ENCODE data around the gene SH2D3C. TPM values are rescaled to one million over a fixed set of nuclear protein-coding genes. Genes with fewer than 3 reads are reported as not detected.

Gene SH2D3C
- total RNA-seq, 4 donors from 2014 or later = 7.1 to 33.6 (median 17.2) TPM

DNA sequence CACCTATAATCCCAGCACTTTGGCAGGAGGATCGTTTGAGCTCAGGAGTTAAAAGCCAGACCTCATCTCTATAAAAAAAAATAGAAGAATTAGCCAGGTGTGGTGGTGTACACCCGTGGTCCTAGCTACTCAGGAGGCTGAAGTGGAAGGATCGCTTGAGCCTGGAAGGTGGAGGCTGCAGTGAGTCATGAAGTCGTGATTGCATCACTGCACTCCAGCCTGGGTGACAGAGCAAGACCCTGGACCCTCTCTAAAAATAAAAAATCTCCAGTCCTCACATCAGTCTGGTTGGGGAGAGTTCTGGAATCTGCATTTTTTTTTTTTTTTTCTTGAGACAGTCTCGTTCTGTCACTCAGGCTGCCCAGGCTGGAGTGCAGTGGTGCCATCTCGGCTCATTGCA is 33.5 kb upstream of the SH2D3C start:
- DNase-seq (ENCODE audit: low spot score) = no peak
- no peak for ATAC-seq (ENCODE audit: low FRiP score)
- TF ChIP-seq, protein P1, sequence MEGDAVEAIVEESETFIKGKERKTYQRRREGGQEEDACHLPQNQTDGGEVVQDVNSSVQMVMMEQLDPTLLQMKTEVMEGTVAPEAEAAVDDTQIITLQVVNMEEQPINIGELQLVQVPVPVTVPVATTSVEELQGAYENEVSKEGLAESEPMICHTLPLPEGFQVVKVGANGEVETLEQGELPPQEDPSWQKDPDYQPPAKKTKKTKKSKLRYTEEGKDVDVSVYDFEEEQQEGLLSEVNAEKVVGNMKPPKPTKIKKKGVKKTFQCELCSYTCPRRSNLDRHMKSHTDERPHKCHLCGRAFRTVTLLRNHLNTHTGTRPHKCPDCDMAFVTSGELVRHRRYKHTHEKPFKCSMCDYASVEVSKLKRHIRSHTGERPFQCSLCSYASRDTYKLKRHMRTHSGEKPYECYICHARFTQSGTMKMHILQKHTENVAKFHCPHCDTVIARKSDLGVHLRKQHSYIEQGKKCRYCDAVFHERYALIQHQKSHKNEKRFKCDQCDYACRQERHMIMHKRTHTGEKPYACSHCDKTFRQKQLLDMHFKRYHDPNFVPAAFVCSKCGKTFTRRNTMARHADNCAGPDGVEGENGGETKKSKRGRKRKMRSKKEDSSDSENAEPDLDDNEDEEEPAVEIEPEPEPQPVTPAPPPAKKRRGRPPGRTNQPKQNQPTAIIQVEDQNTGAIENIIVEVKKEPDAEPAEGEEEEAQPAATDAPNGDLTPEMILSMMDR (IDR thresholded peaks at IDR 0.05) = no peak

DNA sequence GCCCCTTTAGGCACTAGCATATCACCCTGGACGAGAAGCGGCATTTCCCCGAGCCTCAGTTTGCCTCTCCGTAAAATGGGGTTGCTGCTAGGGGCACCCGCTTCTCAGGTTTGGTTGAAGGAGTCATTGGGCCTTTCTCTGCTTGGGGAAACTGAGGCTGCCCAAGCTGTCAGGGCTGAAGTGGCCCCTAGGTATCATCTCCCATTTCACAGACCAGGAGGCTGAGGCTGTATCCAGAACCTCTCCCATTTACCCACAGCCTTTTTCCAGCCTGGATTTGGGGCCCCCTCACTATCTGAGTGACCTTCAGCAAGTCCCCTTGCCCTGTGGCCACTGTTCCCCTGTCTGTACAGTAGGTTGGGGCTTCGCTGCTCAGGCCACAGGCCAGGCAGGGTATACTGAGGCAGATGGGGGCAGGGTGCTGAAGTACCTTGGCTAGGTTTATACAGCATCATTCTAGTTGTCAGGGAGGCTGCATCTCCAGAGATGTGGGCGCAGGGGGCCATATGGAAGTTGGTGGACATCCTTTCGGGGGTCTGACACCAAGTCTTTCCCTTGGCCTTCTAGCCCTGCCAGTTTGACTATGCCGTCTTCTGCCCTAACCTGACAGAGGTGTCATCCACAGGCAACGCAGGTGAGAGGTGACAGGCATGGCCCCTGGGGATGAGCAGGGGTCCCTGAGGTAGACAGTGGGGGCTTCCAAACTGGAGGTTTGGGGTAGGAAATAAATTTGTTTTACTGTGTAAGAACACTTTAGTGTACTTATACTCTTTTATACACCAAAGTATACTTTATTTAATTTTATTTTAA is 32.1 kb upstream of the SH2D3C start:
- DNase-seq (ENCODE audit: low spot score) (no peak), ATAC-seq (ENCODE audit: low FRiP score) (no peak)

DNA sequence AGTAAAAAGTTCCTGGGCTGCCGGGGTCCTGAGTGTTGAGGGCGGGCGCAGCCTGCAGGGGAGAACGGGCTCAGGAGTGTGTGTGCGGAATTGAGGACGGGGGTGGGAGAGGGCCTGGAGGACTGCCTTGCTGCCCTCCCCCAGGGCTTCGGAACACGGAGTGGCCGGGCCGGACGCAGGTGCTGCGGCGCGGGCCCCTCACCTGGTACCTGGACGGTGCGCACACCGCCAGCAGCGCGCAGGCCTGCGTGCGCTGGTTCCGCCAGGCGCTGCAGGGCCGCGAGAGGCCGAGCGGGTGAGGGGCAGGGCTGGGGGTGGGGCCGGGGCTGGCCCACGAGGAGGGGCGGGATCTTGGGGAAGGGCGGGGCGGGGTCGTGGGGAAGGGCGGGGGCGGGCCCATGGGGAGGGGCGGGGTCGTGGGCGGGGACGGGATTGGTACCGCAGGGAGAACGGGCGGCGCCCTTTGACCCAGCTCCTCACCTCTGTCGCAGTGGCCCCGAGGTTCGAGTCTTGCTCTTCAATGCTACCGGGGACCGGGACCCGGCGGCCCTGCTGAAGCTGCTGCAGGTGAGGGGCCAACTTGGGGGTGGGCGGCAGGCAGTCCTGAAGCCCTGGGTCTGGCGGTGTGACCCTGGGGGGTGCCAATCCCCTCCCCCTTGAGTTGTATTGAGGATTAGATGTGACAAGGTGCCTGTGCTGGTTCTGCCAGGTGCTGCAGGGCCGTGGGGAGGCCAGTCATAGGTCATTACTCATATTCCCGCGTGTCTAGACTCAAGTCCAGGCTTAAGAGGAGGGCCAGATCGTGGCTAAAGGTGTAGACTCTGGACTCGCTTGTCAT is 31.3 kb upstream of the SH2D3C start:
- TF ChIP-seq, protein P1 (IDR thresholded peaks at IDR 0.05) = no peak
- no peak for DNase-seq (ENCODE audit: low spot score)
- no peak for ATAC-seq (ENCODE audit: low FRiP score)

More for the DNA sequence above, 32.1 kb upstream of the SH2D3C start:
- TF ChIP-seq, protein P1 (IDR thresholded peaks at IDR 0.05) = no peak

DNA sequence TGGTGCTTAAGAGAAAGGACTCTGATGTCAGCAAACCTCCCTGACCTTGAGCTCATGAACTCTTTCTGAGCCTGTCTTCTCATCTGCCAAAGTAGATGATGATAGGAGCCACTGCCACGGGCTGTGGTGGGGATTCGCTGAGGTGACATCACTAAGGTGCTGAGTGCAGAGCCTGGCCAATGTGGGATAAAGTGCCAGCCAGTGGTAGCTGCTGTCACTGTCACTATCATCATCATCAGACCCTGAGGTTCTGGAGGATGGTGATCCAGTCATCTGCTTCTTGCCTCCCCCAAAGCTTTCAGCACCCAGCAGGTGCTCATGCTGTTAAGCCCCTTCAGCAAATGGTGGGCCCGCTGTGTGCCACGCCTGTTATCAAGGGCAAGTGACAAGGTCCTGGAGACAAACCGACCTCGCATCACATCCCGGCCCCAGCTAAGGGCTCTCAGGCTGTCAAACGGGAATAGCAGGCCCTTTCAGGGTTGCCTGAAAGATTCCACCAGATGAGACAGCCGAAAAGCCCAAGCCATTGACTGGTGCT is 30.6 kb upstream of the SH2D3C start:
- DNase-seq (ENCODE audit: low spot score) (no peak), ATAC-seq (ENCODE audit: low FRiP score) (no peak)
- TF ChIP-seq, protein P1 (IDR thresholded peaks at IDR 0.05) = no peak

DNA sequence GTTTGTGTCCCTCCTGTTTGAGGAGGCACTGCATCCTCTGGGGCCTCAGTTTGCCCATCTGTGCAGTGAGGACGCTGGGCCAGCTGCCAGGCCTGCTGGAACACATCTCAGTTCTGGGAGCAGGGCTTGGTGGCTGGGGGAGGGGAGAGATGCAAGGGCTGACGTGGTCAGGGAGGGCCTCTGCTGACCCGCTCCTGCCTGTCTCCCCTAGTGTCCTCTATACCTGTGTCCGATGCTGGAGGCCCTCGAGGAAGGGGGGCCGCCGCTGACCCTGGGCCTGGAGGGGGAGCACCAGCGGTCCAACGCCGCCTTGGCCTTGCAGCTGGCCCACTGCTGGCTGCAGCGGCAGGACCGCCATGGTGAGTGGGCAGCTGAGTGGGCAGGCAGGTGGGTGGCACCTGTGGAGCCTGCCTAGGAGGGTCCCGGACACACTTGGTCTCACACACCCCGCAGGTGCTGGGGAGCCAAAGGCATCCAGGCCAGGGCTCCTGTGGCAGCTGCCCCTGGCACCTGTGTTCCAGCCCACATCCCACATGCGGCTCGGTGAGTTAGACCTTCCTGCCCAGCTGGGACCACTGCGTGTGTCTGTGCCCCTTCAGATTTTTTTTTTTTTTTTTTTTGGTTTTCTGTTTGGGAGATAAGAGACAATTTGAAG is 30.0 kb upstream of the SH2D3C start:
- no peak for ATAC-seq (ENCODE audit: low FRiP score)
- TF ChIP-seq, protein P1 (IDR thresholded peaks at IDR 0.05) = no peak
- no peak for DNase-seq (ENCODE audit: low spot score)

DNA sequence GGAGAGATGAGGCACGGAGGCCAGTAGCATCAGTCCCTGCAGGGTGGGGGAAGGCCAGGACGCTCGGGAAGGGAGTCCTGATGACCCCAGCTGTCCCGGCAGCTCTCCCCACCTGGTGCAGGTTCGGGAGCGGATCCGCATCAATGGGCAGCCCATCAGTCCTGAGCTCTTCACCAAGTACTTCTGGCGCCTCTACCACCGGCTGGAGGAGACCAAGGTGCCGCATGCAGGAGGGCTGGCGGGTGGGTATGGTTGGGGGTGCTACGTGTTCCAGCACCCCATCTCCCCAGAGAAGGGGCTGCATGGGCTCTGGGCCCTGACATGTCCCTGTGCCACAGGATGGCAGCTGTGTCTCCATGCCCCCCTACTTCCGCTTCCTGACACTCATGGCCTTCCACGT is 28.4 kb upstream of the SH2D3C start:
- DNase-seq (ENCODE audit: low spot score) = no peak
- no peak for ATAC-seq (ENCODE audit: low FRiP score)
- TF ChIP-seq, protein P1 (IDR thresholded peaks at IDR 0.05) = no peak

Measured in omental fat pad (tissue), 4 donors.